Right renal pelvis (tissue), 4 donors: ENCODE data around the gene HIVEP2. TPM values are rescaled to one million over a fixed set of nuclear protein-coding genes. Genes with fewer than 3 reads are reported as not detected.

Experiments
- DNase-seq, 4 donors: peaks; one replicate each; pipeline ENCODE4 v3.0.0-alpha.2; 2013; ENCODE audit warnings: low read depth in 4 of 4, low spot score in 3 of 4, missing footprints in 1 of 4
- polyA plus RNA-seq, 4 donors: library from polyadenylated mRNA; unstranded; fragments of 120-200 nt; gene quantifications; one replicate each; pipeline ENCODE4 v1.2.1, GENCODE V29; 2013; ENCODE audit not compliant: insufficient read length in 4 of 4

Gene HIVEP2
- polyA plus RNA-seq, 4 donors = 12.7 to 13.9 (median 13.2) TPM

DNA sequence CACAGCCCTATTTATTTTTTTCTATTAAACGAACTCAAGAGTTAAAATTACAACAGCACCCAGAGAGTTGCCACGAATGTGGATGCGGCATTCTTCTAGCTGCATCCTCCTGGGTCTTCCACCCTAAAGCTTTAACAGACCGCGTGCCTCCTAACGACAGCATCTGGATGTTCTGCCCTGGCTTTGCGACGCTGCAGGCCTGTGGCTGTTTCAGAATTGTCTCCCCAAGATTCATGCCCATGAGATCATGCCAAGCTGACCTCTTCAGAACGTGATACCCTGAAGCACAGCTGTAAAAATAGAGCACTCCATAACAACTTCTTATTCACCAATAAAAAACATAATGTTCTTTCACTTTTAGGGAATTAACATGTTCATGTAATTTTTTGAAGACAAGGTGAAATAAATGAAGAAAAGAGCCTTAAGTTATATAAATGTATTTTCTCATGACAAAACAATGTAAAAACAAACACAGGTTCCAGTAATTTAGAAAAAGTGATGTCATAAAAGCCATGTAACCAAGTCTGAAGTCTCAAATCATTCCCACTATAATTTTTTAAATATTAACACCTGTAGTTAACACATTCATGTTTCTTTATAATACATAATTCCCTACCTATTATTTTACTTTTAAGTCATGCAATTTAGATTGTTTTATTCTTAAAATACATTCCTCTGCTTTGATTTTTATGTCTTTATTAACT, 26.5 kb downstream of the HIVEP2 start:
- no peak for DNase-seq

DNA sequence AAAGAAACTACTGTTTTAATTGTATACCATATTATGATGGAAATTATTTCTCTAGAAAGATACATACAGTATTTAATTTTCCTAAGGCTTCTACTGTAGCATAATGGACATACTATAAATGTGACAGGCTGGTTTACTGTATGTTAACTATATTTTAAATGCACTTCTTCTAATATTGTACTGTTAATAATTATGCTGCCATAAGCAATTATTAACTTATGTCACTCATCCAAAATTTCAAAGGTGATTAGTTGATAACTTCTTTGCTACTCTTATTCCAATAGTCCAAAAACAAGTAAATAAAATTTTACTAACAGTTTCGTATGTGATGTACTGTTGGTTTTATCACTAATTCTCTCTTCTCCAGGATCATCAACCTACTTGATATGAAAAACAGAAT, 28.1 kb downstream of the HIVEP2 start:
- no peak for DNase-seq

DNA sequence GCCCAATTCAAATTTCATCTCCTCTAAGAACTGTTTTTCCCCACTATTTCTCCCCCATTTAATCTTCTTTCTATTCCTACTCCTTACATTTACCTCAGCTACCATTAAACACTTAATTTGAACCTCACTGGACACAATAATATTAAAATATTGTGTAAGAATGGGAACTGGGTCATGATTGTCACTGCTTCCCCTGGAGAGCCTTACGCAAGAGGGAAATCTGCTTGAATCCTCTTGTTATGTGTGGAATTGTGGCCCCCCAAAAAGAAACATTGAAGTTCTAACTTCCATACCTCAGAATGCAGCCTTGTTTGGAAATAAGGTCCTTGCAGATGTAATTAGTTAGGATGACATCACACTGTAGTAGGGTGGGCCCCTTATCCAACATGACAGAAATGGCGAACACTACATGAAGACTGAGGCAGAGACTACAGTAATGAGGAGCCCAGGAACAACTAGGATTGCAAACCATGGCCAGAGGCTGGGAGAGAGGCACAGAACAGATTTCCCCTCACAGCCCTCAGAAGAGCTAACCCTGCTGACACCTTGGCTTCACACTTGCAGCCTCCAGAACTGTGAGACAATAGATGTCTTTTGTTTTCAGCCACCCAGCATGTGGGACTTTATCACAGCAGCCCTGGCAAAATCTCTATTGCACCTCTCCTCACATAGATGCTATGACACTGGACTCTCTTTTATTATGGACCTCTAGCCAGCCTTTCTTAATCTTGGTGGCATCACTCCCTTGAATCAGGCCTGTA, 29.9 kb downstream of the HIVEP2 start:
- DNase-seq = no peak

DNA sequence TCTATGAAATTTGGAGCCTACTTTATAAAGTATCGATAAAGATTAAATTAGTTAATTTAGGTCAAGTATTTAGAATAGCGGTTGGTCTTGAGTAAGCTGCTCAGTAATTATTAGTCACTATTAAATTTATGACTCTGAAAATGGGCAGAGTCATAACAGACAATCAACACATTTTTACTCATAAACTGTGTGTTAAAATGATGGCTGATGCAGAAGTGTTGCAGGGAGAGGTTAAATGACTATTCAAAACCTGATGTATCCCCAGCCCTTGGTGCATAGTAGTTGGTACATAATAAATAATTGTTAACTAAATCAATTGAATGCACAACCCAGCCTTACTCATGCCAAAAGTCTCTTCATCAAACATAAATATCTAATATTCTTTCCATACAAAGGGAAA, 30.6 kb downstream of the HIVEP2 start:
- DNase-seq = no peak

DNA sequence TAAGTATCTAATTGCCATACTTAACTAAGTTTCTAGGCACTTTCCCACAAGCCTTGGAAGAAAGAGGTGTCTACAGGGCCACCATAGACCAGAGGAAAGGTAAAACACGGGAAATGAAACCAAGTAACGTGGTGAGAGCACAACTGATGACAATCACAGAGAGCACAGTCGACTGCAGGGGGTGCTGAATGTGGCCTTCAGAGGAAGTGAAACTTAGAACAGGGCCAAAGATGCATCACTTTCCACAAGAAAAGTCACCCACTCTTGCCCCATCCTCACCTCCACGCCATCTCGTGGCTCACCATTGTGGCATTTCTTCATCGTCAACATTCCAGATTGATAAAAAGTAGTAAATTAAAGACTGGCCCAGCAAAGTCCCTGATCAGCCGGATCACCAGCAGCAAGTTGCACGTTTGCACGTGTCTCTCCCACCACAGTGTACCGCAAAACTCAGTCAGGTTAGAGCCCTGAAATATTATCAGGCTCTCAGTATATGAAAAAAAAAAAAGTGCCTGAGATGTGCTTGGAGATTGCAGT, 31.4 kb downstream of the HIVEP2 start:
- DNase-seq = no peak

DNA sequence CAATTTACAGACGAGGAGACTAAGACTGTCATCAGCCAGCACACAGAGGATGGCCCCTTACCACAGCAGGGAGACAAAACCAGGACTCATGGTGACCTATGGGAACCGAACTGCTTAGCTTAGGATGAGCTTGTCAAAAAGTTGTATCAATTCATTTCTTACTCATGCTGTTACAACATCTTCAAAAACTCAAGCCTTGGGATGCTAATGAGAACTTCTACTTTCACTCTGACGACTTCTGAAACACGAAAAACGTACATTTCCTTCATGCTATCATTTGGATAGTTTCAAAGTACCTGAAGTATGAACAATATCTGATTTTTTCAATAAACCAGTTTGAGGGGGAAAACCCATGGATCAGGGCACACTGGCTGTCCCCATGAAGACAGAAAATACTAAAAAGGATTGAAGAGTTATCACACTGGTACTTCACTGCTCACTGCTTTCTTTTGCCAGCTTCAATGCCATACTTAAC, 31.9 kb downstream of the HIVEP2 start:
- DNase-seq = no peak

DNA sequence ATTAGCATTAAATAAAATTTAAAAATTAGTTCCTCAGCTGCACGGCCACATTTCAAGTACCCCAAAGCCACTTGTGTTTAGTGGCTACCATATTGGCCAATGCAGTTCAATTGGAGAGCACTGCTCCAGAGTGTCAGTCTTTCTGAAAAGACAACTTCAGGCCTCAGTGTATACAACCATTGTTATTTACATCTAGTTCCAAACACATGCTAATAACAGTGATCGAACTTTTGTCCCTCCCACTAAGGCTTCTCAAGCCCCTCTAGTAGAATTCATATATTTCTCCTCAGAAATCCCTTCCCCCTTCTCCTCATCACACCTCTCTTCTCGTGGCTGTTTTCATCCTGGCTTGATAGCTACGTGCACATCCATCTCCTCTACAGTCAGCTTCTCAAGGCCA, 32.9 kb downstream of the HIVEP2 start:
- no peak for DNase-seq

DNA sequence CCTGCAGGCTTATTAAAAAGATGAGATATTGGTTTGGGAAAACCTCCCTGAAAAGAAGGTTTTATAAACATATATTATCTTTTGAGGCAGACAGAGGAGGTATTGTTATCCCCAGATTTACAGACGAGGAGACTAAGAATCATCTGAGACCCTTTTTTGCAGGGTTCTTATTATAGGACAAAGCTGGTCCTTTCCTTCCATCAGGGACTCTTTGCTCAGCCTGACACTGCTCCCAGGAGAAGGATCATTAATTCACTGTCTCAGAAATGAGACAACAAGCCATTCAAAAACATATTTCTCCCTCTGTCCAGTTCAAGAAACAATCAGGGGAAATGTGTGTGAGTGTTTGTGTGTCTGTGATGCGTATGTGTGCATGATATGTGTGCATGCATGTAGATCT, 33.5 kb downstream of the HIVEP2 start:
- no peak for DNase-seq

DNA sequence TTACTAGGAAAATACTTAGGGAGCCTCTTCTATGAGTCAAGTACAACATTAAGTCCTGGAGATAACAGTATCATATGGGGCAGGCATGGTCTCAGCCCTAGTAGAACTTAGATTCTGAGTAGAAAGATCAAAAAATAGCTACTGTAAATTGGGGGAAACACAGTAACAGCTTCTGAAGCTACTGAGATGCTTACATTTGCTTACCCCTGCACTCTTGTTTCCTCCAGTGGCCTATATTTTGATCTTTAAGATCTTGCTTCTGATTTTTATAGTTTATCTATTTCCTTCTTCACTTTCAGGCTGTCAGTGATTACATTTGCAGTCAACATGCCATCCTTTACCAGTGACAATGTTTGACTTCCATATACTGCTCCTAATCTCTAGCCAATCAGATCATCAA, 35.3 kb downstream of the HIVEP2 start:
- no peak for DNase-seq

DNA sequence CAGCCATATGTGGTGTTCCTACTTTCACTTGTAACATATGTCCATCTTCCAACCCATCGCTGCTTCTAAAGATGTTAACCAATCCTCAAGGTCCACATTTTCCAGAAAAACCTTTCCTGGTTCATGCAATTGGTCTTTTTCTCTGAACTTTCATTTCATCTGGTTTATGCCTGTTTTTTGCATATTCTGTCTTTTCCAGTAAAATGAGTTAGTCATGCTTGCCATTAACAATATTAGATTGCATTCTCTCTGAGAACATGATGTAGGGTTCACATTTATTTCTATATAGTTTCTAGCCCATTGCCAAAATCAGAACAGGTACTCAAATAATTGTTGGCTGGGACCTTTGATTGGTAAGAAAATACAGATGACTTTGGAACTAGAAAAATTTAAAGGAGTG, 36.7 kb downstream of the HIVEP2 start:
- no peak for DNase-seq

DNA sequence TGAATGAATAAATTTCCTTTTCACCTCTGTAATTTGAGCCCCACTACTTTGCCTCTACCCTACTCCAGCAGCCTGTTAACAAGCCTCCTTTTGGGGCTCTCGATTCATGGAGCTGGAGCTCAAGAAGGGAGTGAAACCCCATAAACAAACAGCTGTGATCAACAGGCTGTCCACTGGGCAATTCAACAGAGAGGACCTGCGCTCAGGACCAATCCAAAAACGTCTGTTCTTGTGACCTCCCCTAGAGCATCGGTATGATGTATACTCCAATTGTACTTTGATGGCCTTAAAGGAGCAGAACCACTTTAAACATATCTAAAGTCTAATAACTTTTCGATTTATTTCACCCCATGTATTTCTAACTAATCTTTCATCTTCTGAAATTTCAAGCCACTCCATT, 37.4 kb downstream of the HIVEP2 start:
- no peak for DNase-seq

DNA sequence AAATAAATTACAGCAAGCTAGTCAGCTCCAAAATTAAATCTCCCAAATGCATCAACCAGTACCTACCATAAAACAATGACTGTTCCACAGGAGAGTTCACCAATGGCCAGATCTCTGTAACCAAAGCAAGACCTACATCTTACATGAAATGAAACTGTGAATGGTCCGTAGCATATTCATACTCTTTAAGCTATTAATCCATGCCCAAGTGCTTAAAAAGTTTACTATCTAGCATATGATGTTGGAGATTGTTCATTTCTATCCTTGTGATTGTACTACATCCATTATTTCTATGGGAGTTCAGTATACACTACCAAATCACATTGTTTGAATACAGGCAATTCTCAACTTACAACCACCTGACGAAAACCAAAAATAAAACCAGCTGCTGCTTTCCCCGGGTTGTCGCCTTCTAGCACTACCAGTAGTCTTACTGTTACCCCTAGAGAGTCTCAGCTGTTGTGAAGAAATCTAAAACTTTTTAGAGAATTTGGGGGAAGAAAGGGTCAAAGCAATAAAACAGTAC, 38.0 kb downstream of the HIVEP2 start:
- no peak for DNase-seq

DNA sequence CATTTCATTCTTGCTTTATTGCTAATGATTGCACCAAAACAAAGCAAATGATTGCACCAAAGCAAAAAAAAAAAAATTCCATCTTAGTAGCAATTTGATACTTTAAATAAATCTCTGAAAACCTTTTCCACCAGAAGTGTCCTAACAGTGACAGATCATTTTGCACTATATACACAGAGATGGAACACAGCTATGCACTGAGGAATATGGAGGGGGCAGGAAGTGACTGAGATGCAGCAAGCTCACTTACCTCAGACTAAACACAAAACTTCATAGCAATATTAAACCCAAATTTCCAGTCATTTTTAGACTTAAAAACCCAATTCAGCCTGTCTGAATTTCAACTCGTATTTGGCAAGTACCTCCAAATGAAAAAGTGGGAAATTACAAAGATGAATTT, 41.2 kb downstream of the HIVEP2 start:
- DNase-seq = no peak

DNA sequence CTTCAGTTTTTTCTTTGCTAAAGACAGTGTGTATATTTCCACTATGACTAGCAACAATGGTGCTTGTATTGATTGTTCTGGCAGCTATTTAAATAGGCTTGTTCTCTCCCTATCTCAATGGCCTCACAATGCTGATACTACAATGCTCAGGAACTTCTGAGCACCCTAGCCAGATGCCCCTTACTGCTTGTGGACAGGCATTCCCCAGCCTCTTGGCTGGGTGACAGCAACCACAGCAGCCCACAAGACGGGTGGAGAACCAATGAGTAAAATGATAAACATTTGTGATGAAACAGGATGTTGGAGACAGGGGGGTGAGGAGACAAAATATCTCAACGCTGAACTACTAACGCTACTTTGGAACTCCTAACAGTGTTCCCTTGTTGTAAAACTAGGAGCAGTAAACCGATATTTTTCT, 42.3 kb downstream of the HIVEP2 start:
- no peak for DNase-seq

DNA sequence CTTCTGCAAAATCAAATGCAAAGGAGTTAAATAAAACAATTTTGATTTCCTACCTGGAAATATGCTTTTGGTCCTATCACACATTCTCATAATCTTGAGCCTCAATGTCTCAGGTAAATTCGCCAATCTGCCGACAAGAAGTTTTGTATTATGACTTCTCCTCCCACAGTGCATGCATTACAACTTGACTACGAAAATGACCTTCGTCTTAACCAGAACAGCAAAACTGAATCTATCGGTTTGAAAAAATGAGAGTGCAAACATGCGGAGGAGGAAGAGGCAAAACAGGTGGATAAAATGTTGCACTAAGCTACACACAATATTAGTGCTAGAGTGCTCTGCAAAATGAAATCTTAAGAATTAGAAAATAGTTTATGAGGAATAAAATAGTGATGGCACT, 43.4 kb downstream of the HIVEP2 start:
- no peak for DNase-seq

DNA sequence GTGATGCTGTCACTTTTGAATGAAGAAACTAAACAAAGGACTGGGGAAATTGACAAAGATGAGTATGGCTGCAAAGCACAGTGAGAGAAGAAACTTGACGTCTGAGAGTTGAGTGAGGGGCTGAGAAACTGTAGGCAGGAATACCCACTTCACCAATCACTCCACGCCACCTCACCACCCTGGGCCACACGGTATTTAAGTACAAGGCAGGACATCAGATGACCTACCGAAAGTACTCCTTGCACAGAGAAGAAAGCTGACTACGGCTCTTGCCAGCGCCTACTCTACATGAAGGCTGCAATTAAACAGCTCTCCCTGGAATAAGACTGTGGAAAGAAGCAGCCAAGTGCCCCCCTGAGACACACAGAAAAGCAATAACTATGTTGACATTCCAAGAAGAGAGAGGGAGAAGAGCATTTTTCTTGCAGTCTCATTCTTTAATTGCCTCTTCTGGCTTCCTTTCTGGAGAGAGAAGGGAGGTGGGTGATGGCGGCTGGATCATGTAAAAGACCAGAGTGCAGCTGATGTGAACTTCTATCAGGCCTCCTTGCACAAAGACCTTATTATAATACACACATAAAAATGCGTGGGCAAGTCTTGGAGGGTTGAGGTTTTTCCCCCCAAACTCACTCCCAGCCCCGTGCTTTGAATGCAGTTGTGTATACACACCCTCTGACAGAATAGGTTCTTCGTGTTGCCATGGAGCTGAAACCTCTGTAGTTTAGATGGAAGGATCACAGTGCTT, 44.6 kb downstream of the HIVEP2 start:
- DNase-seq = no peak

DNA sequence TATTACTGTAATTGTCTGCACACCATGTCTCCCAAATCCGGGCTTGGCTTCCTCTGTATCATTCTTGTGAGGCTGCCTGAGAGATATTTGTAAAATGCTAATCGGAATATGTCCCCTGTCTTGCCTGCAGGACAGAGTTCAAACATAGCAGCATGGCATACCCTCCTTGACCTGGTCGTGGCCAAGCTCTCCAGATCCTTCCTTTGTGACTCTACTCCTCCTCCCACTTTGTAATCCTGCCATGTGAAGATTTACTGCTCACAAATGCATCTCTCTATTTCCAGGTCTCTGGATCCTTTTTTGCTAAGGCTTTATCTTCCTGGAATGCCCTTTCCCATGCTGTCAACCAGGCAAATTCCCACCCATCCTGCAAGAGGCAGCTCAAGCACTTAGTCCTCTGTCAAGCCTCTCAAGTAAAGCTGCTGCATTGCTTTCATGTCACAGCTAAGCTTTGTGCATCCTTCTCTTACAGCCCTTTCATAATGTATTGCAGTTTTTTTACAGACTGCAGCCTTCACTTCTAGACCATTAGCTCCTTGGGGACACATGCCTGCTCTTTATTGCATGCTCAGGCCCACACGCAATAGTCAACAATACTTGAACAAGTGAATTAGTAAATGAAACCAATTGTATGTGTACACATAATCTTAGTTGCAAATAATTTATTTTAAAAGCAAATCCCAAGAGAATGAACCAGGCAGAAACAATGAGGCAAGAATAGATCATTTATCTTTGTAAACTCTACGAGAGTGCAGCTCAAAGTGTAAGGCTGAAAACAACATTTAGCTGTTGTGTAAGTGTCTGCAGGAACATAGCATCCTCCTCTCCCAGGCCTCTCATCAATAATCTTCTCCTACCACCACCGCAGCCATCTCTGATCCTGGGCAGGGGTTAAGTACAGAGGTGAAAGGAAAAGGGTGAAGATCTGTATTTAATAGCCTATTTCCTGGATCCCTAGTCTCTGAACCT, 45.8 kb downstream of the HIVEP2 start:
- DNase-seq = no peak

DNA sequence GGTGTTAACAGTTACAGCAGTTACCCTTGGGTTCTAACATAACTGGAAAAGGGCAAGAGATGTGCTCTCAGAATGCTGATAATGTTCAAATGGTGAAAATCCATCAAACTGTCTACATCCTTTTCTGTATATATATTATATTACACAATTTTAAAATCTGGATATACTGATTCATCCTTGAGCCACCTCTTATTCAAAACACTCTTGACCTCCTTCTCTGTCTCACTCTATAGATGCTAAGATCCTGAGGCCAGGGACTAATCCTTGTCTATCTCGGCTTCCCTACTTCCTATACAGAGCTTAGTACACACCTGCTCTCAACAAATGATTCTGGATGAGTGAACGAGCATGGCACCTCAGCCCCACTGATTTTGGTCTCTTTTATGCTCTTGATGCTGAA, 47.3 kb downstream of the HIVEP2 start:
- no peak for DNase-seq

DNA sequence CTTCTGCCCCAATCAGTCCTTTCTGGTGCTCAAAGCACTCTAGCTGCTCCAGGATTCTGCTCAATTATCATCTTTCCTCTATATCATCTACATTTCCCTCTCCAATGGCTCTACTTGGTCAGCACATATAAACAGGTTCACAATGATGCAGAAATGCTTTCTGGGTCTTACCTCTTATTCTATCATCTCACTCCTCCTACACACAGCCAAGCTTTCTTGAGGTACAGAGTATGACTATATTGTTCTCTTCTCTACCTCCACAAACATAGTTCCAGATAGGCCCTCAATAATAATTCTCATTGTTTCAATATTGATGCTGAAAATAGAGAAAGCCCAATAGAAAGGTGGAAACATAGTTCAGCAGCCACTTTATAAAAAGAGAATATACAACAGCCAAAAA, 48.2 kb downstream of the HIVEP2 start:
- DNase-seq = no peak

DNA sequence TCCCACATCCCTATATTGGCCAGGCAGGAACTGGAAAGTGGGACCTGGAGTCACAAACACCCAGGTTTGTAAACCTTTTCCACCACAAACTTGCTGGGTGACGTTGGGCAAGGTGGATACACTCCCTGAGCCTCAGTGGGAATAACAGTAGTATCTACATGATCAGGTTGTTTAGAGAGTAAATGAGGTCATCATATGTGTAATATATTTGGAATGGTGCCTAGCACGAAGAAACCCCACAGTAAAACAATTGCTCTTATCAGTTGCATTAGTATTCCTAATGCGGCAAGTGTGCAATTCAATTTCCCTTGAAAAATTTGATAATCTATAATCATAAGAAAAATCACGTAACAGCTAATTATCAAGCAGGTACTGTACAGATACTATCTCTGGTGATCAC, 51.9 kb downstream of the HIVEP2 start:
- no peak for DNase-seq
